GM19099 (cell line): ENCODE measurements around the gene CRCP.

Experiments
- POLR2A ChIP-seq: IDR thresholded peaks from 3 replicates; pipeline ENCODE4 v1.6.1; 2011; ENCODE audit warnings: low read depth; ENCODE audit not compliant: insufficient read length; ENCODE audit errors: extremely low read depth

Gene CRCP

DNA sequence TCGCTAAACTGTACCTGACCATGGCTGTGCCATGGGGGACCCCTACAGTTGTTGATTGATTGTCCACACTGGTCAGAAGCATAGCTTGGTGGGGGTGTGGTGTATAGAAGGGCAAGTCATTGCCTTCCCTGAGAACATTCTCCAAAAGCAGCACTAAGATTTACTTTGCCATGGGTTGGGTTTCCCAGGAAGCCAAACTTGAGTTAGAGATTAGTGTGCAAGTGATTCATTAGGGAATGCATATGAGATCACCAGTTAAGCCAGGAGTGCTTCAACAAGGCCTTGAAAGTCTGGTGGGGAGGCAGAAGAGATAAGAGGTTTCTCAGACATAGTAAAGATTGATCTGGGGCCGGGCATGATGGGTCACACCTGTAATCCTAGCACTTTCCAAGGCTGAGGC is 69.1 kb downstream of the CRCP start:
- no peak for TF ChIP-seq POLR2A

DNA sequence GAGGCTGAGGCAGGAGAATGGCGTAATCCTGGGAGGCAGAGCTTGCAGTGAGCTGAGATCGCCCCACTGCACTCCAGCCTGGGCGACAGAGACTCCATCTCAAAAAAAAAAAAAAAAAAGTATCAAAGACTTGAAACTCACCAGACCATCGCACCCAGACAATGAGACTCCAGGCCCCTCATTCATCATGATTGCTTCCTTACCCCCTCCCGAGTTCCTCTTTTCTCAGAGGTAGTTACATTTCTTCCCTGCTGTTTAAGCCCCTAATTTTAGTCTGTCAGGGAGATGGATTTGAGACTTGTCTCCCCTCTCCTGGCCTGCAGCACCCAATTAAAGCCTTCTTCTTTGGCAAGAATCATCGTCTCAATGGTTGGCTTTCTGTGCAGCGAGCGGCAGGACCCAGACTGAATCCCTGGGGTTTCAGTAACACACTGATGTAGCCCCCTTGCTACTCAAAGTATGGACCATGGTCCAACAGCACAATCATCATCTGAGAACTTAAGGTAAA is 71.1 kb downstream of the CRCP start:
- TF ChIP-seq POLR2A: no peak

DNA sequence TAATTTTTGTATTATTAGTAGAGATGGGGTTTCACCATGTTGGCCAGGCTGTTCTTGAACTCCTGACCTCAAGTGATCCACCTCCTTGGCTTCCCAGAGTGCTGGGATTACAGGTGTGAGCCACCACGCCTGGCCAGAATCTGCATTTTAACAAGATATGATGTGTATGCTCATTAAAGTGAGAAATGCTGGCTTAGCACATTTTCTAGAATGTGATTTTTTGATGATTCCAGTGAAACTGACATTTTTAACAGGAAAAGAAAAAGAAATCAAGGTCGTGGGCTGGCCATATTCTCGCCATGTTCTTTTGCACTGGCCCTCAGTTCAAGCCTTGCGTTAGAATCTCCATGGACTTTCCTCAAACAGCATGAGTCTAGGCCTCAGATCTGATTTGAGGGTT is 72.3 kb downstream of the CRCP start:
- TF ChIP-seq POLR2A: no peak

DNA sequence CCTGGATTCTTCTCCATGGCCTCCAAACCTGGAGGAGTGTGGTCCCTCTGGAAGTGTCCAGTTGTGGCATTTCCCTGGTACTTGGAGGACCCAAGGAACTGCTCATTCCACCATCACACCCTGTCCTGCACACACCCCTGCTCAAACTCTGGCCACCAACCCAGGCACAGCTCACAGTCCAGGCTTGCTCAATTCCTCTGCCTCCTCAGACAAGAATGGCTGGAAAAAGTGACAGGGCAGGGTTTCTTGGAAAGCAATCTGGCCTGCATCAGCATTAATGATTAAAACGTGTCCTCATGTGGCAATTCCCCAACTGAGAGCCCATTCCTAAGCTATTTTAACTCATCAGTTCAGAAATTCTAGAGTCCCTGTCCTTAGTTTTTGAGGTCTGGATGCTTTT is 73.3 kb downstream of the CRCP start:
- TF ChIP-seq POLR2A: no peak

DNA sequence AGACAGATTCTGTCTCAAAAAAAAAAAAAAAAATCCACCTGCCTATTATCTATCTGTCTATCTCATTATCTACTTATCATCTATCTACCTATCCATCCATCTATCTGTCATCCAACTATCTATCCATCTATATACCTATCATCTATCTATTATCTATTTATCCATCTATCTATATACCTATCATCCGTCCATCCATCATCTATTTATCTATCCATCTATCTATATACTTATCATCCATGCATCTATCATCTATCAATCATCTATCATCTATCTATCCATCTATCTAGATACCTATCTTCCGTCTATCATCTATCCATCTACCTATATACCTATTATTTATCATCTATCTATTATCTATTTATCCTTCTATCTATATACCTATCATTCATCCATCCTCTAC is 74.0 kb downstream of the CRCP start:
- TF ChIP-seq POLR2A: no peak

DNA sequence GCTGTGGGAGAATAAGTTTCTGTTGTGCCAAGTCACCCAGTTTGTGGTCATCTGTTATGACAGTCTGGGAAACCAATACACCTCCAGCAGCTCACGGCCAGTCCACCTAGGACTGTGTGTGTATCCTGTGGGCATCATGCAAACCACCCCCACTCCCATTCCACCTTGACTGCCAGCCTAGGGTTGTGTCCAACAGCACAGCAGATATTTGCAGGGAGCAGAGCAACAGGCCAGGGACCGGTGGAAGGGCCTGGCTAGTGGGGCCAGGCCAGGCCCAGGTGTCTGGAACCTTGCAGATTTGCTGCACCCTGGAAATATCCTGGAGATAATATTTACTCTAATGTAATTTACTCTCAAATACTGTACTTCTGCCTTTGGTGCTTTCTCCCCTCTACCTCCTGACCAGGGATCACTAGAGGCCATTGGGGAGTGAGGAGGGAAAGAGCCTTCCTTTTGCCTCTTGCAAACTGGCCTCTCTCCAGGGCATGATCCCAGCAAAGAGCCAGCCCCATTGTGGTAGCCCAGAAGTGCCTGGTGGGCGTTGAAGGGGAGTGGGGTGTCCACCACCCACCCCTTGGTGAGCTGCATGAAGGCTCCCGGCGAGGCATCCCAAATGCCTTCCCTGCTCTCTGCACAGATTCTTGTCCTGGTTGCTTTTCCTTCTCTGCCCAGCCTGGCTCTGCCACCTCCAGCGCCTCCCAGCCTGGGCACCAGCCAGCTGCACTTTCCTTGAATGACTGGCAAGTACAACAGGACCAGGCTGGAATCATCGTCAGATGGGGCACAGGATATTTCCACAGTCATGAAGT is 75.3 kb downstream of the CRCP start:
- TF ChIP-seq POLR2A: no peak

DNA sequence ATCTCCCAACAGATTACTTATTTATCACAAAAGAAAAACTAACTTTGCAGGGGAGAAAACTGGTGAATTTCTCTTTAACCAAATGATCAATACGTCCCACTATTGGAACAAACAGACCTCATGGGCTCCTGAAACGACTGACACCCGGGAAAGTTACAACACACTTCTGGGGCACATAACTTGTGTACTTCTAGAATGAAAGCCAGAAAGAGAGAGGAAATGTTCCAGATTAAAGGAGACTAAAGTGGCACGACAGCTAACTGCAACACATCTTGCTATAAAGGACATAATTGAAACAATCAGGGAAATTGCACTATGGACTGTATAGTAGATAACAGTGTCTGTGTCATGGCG is 75.8 kb downstream of the CRCP start:
- TF ChIP-seq POLR2A: no peak

DNA sequence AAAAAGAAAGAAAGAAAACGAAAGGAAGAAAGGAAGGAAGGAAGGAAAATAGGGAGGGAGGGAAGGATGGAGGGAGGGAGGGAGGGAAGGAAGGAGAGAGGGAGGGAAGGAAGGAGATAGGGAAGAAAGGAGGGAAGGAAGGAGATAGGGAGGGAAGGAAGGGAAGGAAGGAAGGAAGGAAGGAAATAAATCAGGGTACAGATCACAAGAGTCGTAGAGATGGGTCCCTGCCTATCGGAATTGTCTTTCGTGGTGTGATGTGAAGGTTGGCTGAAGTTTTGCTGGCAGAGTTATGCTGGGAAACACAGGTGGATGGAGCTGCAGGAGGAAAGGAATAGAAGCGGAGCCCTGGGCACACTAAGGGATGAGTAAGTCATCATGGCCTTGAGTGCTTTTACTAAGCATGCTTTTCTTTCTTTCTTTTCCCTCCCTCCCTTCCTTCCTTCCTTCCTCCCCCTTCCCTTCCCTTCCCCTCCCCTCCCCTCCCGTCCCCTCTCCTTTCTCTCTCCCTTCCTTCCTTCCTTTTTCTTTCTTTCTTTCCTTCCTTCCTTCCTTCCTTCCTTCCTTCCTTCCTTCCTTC is 78.6 kb downstream of the CRCP start:
- TF ChIP-seq POLR2A: no peak

DNA sequence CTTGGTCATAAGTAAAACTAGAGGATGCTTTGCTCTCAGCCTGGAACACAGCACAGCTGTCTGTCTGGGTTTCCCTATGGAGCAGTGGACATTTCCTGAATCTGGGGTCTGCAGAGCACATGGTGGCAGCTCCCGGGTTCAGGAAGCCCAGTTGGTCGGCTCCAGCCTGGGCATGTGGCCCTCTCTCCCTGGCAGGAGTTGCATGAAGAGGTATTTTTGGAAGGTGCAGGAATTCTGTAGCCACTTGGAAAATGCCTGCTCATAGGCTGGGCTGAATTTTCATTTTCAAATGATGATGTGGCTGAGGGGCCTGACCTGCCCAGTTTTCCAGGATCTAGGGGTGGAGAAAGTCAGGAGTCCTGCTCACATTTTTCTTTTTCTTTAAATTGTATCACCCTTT is 83.8 kb downstream of the CRCP start:
- TF ChIP-seq POLR2A: no peak

DNA sequence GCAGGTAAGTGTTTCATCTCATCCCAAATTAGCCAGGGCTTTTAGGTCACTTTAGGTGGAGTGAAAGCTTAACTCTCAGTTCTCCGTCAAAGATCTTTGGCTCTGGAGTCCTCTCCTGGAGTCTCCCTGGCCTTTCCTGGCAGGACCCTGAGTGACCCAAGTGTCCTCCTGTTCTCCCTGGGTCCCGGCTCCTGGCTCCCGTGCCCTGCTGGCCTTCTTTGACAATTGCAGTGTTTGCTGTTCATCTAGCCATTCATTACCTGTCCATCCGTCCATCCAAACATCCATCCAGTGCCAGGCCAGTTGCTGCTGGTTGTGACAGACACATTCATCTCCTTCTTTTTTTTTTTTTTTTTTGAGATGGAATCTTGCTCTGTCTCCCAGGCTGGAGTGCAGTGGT is 84.3 kb downstream of the CRCP start:
- no peak for TF ChIP-seq POLR2A

DNA sequence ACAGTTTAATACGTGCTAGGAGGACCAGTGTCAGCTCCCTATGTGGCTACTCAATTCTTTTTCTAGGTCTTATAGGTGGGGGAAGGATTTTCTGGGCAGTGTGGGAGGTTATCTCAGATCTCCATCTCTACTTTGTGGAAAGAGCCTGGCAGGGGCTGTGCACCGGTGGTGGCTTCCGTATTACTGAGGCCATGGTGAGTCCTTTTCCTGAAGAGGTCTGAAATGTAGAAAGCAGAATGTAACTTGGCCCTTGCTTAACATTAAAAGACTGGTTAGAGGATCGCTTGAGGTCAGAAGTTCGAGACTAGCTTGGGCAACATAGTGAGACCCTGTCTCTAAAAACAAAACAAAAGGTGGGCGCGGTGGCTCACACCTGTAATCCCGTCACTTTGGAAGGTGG is 87.8 kb downstream of the CRCP start:
- TF ChIP-seq POLR2A: no peak
